IgD-negative memory B cell (primary cell): ENCODE data around the gene HNRNPA1. TPM values are rescaled to one million over a fixed set of nuclear protein-coding genes. Genes with fewer than 3 reads are reported as not detected.
"Not testable (repeated sequence)": the region's sequence is repeated elsewhere in the genome, so short reads cannot be mapped to it uniquely, and the experiment has no call there.

Experiments used
- H3K27ac Mint-ChIP-seq, 3 donors: one replicate each; pipeline ENCODE4 v1.8.0; 2020 to 2022; ENCODE audit warnings: mild to moderate bottlenecking in 3 of 3, mixed read lengths in 3 of 3, moderate library complexity in 1 of 3
- H3K27me3 Mint-ChIP-seq: one replicate; pipeline ENCODE4 v1.8.0; 2021; ENCODE audit warnings: mixed read lengths
- H3K36me3 Mint-ChIP-seq: one replicate; pipeline ENCODE4 v1.8.0; 2020; ENCODE audit warnings: mild to moderate bottlenecking, mixed read lengths
- H3K4me1 Mint-ChIP-seq, 3 donors: one replicate each; pipeline ENCODE4 v1.8.0; 2020 to 2022; ENCODE audit warnings: mixed read lengths in 3 of 3, mild to moderate bottlenecking in 1 of 3
- H3K4me3 Mint-ChIP-seq, 4 donors: one replicate each; pipeline ENCODE4 v1.8.0; 2020 to 2022; ENCODE audit warnings: mild to moderate bottlenecking in 4 of 4, mixed read lengths in 4 of 4, moderate library complexity in 3 of 4
- H3K9me3 Mint-ChIP-seq, 3 donors: one replicate each; pipeline ENCODE4 v1.8.0; 2020 to 2021; ENCODE audit warnings: mixed read lengths in 3 of 3, mild to moderate bottlenecking in 1 of 3
- polyA plus RNA-seq: library from polyadenylated mRNA; unstranded; fragments of 300-500 nt; fragmentation: Illumina TruSeq; gene quantifications from one replicate; pipeline ENCODE4 v1.2.3, GENCODE V29; 2021

HNRNPA1 gene
- polyA plus RNA-seq, 1 donor from 2014 or later: 748 TPM

- H3K27ac Mint-ChIP-seq: peak overlapping the region in 1 of 3 donors; percentile 2
- no peaks in the 10 kb centered on the region for H3K27me3 Mint-ChIP-seq
- H3K36me3 Mint-ChIP-seq: peaks cover 4% of the 10 kb centered on the region
- peaks cover 11 to 14% (median 13%) of the 10 kb centered on the region in 3 donors for H3K4me1 Mint-ChIP-seq
- no peak overlapping the region for H3K4me3 Mint-ChIP-seq
- no peaks in the 10 kb centered on the region for H3K9me3 Mint-ChIP-seq
These were observed 18.6 kb upstream of the HNRNPA1 start for GRCh38 chr12:54261815-54262402.

GRCh38 chr12:54262403-54262925, 18.1 kb upstream of the HNRNPA1 start:
- Mint-ChIP-seq H3K27me3 (no peaks in the 10 kb centered on the region), H3K36me3 (peaks cover 4% of the 10 kb centered on the region), H3K27ac (no peak overlapping the region)

GRCh38 chr12:54265364-54265812, 15.1 kb upstream of the HNRNPA1 start:
- H3K27ac Mint-ChIP-seq: no peak overlapping the region

More at GRCh38 chr12:54262403-54262925, 18.1 kb upstream of the HNRNPA1 start:
- Mint-ChIP-seq H3K9me3 (no peaks in the 10 kb centered on the region), H3K4me1 (peaks cover 11 to 14% (median 13%) of the 10 kb centered on the region in 3 donors), H3K4me3 (no peak overlapping the region)

GRCh38 chr12:54266852-54267251, 13.7 kb upstream of the HNRNPA1 start:
- Mint-ChIP-seq H3K4me1 (peaks cover 0 to 6% (median 5%) of the 10 kb centered on the region in 3 donors), H3K27me3 (no peaks in the 10 kb centered on the region), H3K4me3 (no peak overlapping the region), H3K27ac (no peak overlapping the region), H3K36me3 (peaks cover 6% of the 10 kb centered on the region), H3K9me3 (no peaks in the 10 kb centered on the region)

More at GRCh38 chr12:54265364-54265812, 15.1 kb upstream of the HNRNPA1 start:
- Mint-ChIP-seq H3K4me1 (peaks cover 2 to 11% (median 7%) of the 10 kb centered on the region in 3 donors), H3K36me3 (peaks cover 4% of the 10 kb centered on the region), H3K4me3 (no peak overlapping the region), H3K27me3 (no peaks in the 10 kb centered on the region), H3K9me3 (no peaks in the 10 kb centered on the region)

GRCh38 chr12:54270345-54270744, 10.2 kb upstream of the HNRNPA1 start:
- H3K4me1 Mint-ChIP-seq: peaks cover 4 to 11% (median 11%) of the 10 kb centered on the region in 3 donors
- no peak overlapping the region for H3K4me3 Mint-ChIP-seq
- peaks cover 3% of the 10 kb centered on the region for H3K36me3 Mint-ChIP-seq
- peak overlapping the region in 1 of 3 donors; percentile 89 for H3K27ac Mint-ChIP-seq
- H3K9me3 Mint-ChIP-seq: no peaks in the 10 kb centered on the region
- H3K27me3 Mint-ChIP-seq: no peaks in the 10 kb centered on the region

GRCh38 chr12:54272214-54272613, 8.3 kb upstream of the HNRNPA1 start:
- Mint-ChIP-seq H3K36me3 (peaks cover 2% of the 10 kb centered on the region), H3K27ac (peak overlapping the region in 1 of 3 donors; percentile 47), H3K4me3 (no peak overlapping the region), H3K4me1 (peaks cover 14 to 22% (median 19%) of the 10 kb centered on the region in 3 donors), H3K27me3 (no peaks in the 10 kb centered on the region), H3K9me3 (no peaks in the 10 kb centered on the region)

- peak overlapping the region in 1 of 3 donors; percentile 57 for H3K27ac Mint-ChIP-seq
- H3K27me3 Mint-ChIP-seq: no peaks in the 10 kb centered on the region
- peak overlapping the region in 1 of 4 donors; percentile 29 for H3K4me3 Mint-ChIP-seq
- no peaks in the 10 kb centered on the region for H3K9me3 Mint-ChIP-seq
- H3K36me3 Mint-ChIP-seq: peaks cover 2% of the 10 kb centered on the region
- peaks cover 25 to 34% (median 28%) of the 10 kb centered on the region in 3 donors for H3K4me1 Mint-ChIP-seq
These were observed 6.5 kb upstream of the HNRNPA1 start for GRCh38 chr12:54273981-54274380.

- Mint-ChIP-seq H3K4me3 (peak overlapping the region in 1 of 4 donors; percentile 74), H3K27ac (peak overlapping the region in 1 of 3 donors; percentile 8), H3K4me1 (peaks cover 24 to 35% (median 25%) of the 10 kb centered on the region in 3 donors), H3K27me3 (no peaks in the 10 kb centered on the region), H3K9me3 (no peaks in the 10 kb centered on the region), H3K36me3 (no peaks in the 10 kb centered on the region)
These were observed 4.2 kb upstream of the HNRNPA1 start for GRCh38 chr12:54276368-54276767.

GRCh38 chr12:54277823-54278276, 2.7 kb upstream of the HNRNPA1 start:
- Mint-ChIP-seq H3K4me3 (peak overlapping the region in 1 of 4 donors; percentile 27), H3K27ac (peak overlapping the region in 1 of 3 donors; percentile 11)

GRCh38 chr12:54279227-54279631, 1.3 kb upstream of the HNRNPA1 start:
- Mint-ChIP-seq H3K9me3 (no peaks in the 10 kb centered on the region), H3K27ac (no peak overlapping the region), H3K4me3 (no peak overlapping the region), H3K4me1 (peaks cover 29 to 56% (median 45%) of the 10 kb centered on the region in 3 donors), H3K36me3 (peaks cover 12% of the 10 kb centered on the region), H3K27me3 (no peaks in the 10 kb centered on the region)

More at GRCh38 chr12:54277823-54278276, 2.7 kb upstream of the HNRNPA1 start:
- peaks cover 29 to 43% (median 36%) of the 10 kb centered on the region in 3 donors for H3K4me1 Mint-ChIP-seq
- no peaks in the 10 kb centered on the region for H3K9me3 Mint-ChIP-seq
- peaks cover 12% of the 10 kb centered on the region for H3K36me3 Mint-ChIP-seq
- no peaks in the 10 kb centered on the region for H3K27me3 Mint-ChIP-seq

GRCh38 chr12:54279632-54280467, 676 bp upstream of the HNRNPA1 start, which contains the start of gene CBX5:
Gene CBX5, minus strand, starts transcription at chr12:54280122. Its CDS starts 22,472 bp downstream, at chr12:54257650.
- Mint-ChIP-seq H3K36me3 (peaks cover 13% of the 10 kb centered on the region), H3K4me1 (peaks cover 29 to 60% (median 49%) of the 10 kb centered on the region in 3 donors)

GRCh38 chr12:54281261-54281638, 724 bp downstream of the HNRNPA1 start:
- Mint-ChIP-seq H3K4me1 (peaks cover 30 to 60% (median 52%) of the 10 kb centered on the region in 3 donors), H3K36me3 (peaks cover 15% of the 10 kb centered on the region)
- not testable (repeated sequence) for H3K27ac Mint-ChIP-seq, H3K9me3 Mint-ChIP-seq, H3K27me3 Mint-ChIP-seq, H3K4me3 Mint-ChIP-seq

More at GRCh38 chr12:54279632-54280467, 676 bp upstream of the HNRNPA1 start, which contains the start of gene CBX5:
- H3K27ac Mint-ChIP-seq: no peak within 1 kb of the TSS
- H3K27me3 Mint-ChIP-seq: no peaks in the 10 kb centered on the region
- no peak within 1 kb of the TSS for H3K4me3 Mint-ChIP-seq
- no peaks in the 10 kb centered on the region for H3K9me3 Mint-ChIP-seq

- not testable (repeated sequence) for H3K27me3 Mint-ChIP-seq, H3K9me3 Mint-ChIP-seq, H3K27ac Mint-ChIP-seq, H3K4me3 Mint-ChIP-seq
- H3K36me3 Mint-ChIP-seq: peaks cover 15% of the 10 kb centered on the region
- peaks cover 29 to 59% (median 51%) of the 10 kb centered on the region in 3 donors for H3K4me1 Mint-ChIP-seq
These were observed 1.2 kb downstream of the HNRNPA1 start for GRCh38 chr12:54281694-54282093.

GRCh38 chr12:54282949-54283593, 2.5 kb downstream of the HNRNPA1 start:
- peaks cover 15% of the 10 kb centered on the region for H3K36me3 Mint-ChIP-seq
- H3K9me3 Mint-ChIP-seq: no peaks in the 10 kb centered on the region
- H3K27ac Mint-ChIP-seq: peak overlapping the region in 2 of 3 donors; percentile 71 to 92
- H3K27me3 Mint-ChIP-seq: no peaks in the 10 kb centered on the region
- no peak overlapping the region for H3K4me3 Mint-ChIP-seq
- H3K4me1 Mint-ChIP-seq: peaks cover 33 to 51% (median 45%) of the 10 kb centered on the region in 3 donors
